Loucy (cell line): Measurements from ENCODE around the gene FRMD4A.

Source experiments
- CTCF ChIP-seq: fragments of 200-600 bp; sonication (generic); conservative IDR thresholded peaks from 2 replicates; pipeline ENCODE4 v1.5.1; 2014; ENCODE audit warnings: mild to moderate bottlenecking, antibody characterized with exemption, low read length
- EZH2phosphoT487 ChIP-seq: fragments of 200-600 bp; IDR thresholded peaks from 2 replicates; pipeline ENCODE4 v1.6.1; 2018; ENCODE audit warnings: antibody characterized with exemption, mild to moderate bottlenecking, moderate library complexity, borderline replicate concordance

GRCh38 chr10:14254368-14254767 lies 76.4 kb downstream of the FRMD4A start:
- TF ChIP-seq CTCF: no peak
- no peak for TF ChIP-seq EZH2phosphoT487
